ENCODE results near the gene ADGRF3. TPM values are rescaled to one million over a fixed set of nuclear protein-coding genes. Genes with fewer than 3 reads are reported as not detected.
"Not testable (repeated sequence)": the region's sequence is repeated elsewhere in the genome, so short reads cannot be mapped to it uniquely, and the experiment has no call there.

The ADGRF3 gene
- total RNA-seq, 4 donors from 2014 or later: 4.1 TPM; not detected in 3

GRCh38 chr2:26384183-26384582, 37.6 kb upstream of the ADGRF3 start:
- Histone ChIP-seq H3K4me1 (no peaks in the 10 kb centered on the region), H3K36me3 (peaks cover 0 to 45% (median 0%) of the 10 kb centered on the region in 3 donors)

GRCh38 chr2:26382564-26382963, 36.0 kb upstream of the ADGRF3 start:
- DNase-seq: no peak
- Histone ChIP-seq H3K4me3 (no peak overlapping the region), H3K4me1 (no peaks in the 10 kb centered on the region), H3K9me3 (no peaks in the 10 kb centered on the region), H3K36me3 (peaks cover 0 to 42% (median 0%) of the 10 kb centered on the region in 3 donors), H3K27me3 (no peaks in the 10 kb centered on the region), H3K27ac (no peak overlapping the region)
- TF ChIP-seq CTCF (IDR thresholded peaks at IDR 0.05) (no peak), POLR2A (IDR thresholded peaks at IDR 0.05) (no peak)

More at GRCh38 chr2:26384183-26384582, 37.6 kb upstream of the ADGRF3 start:
- no peaks in the 10 kb centered on the region for H3K27me3 ChIP-seq
- no peak overlapping the region for H3K27ac ChIP-seq
- DNase-seq: no peak
- no peaks in the 10 kb centered on the region for H3K9me3 ChIP-seq
- no peak overlapping the region for H3K4me3 ChIP-seq
- TF ChIP-seq CTCF (IDR thresholded peaks at IDR 0.05) (no peak), POLR2A (IDR thresholded peaks at IDR 0.05) (no peak)

- Histone ChIP-seq H3K4me3 (no peak overlapping the region), H3K27ac (no peak overlapping the region), H3K4me1 (no peaks in the 10 kb centered on the region), H3K36me3 (peaks cover 0 to 25% (median 0%) of the 10 kb centered on the region in 3 donors), H3K9me3 (no peaks in the 10 kb centered on the region), H3K27me3 (no peaks in the 10 kb centered on the region)
- DNase-seq: no peak
- no peak for TF ChIP-seq CTCF (IDR thresholded peaks at IDR 0.05)
- no peak for TF ChIP-seq POLR2A (IDR thresholded peaks at IDR 0.05)
These were observed 33.7 kb upstream of the ADGRF3 start for GRCh38 chr2:26380281-26380680.

- Histone ChIP-seq H3K36me3 (peaks cover 0 to 34% (median 0%) of the 10 kb centered on the region in 3 donors), H3K9me3 (no peaks in the 10 kb centered on the region), H3K27ac (no peak overlapping the region), H3K4me1 (no peaks in the 10 kb centered on the region), H3K4me3 (no peak overlapping the region), H3K27me3 (no peaks in the 10 kb centered on the region)
- TF ChIP-seq CTCF (IDR thresholded peaks at IDR 0.05) (no peak), POLR2A (IDR thresholded peaks at IDR 0.05) (no peak)
- no peak for DNase-seq
These were observed 30.2 kb upstream of the ADGRF3 start for GRCh38 chr2:26376799-26377198.

- not testable (repeated sequence) for H3K4me3 ChIP-seq, DNase-seq, H3K9me3 ChIP-seq, H3K27ac ChIP-seq, H3K4me1 ChIP-seq, H3K27me3 ChIP-seq
- peaks cover 0 to 48% (median 0%) of the 10 kb centered on the region in 3 donors for H3K36me3 ChIP-seq
These were observed 24.3 kb upstream of the ADGRF3 start for GRCh38 chr2:26370909-26371308.

GRCh38 chr2:26369664-26370063, 23.1 kb upstream of the ADGRF3 start:
- H3K9me3 ChIP-seq, DNase-seq, H3K4me3 ChIP-seq, H3K4me1 ChIP-seq, H3K27ac ChIP-seq, H3K27me3 ChIP-seq: not testable (repeated sequence)
- H3K36me3 ChIP-seq: peaks cover 0 to 40% (median 0%) of the 10 kb centered on the region in 3 donors

GRCh38 chr2:26366957-26367356, 20.4 kb upstream of the ADGRF3 start:
- H3K4me3 ChIP-seq: no peak overlapping the region
- H3K36me3 ChIP-seq: peaks cover 0 to 23% (median 0%) of the 10 kb centered on the region in 3 donors
- no peak for TF ChIP-seq POLR2A (IDR thresholded peaks at IDR 0.05)
- TF ChIP-seq CTCF (IDR thresholded peaks at IDR 0.05): no peak
- no peaks in the 10 kb centered on the region for H3K9me3 ChIP-seq
- H3K4me1 ChIP-seq: peaks cover 0 to 6% (median 0%) of the 10 kb centered on the region in 4 donors
- DNase-seq: no peak
- no peak overlapping the region for H3K27ac ChIP-seq
- no peaks in the 10 kb centered on the region for H3K27me3 ChIP-seq

Measured in Peyer's patch (tissue), 4 donors.